Glutamatergic neuron (in vitro differentiated cells): Measurements from ENCODE around the gene MYL11. TPM values are rescaled to one million over a fixed set of nuclear protein-coding genes. Genes with fewer than 3 reads are reported as not detected.
A peak's percentile ranks its signal among the peaks of the same experiment; 100 is the strongest.

Experiments used
- DNase-seq: peaks from one replicate; pipeline ENCODE4 v3.0.0; 2022
- H3K27ac Mint-ChIP-seq: one replicate; pipeline ENCODE4 v1.8.0; 2020; ENCODE audit warnings: mild to moderate bottlenecking, mixed read lengths, inconsistent platforms; ENCODE audit not compliant: unreplicated experiment
- H3K27me3 Mint-ChIP-seq: one replicate; pipeline ENCODE4 v1.8.0; 2020; ENCODE audit warnings: mild to moderate bottlenecking, moderate library complexity, mixed read lengths, inconsistent platforms; ENCODE audit not compliant: unreplicated experiment
- H3K36me3 Mint-ChIP-seq: one replicate; pipeline ENCODE4 v1.8.0; 2020; ENCODE audit warnings: mild to moderate bottlenecking, mixed read lengths, inconsistent platforms; ENCODE audit not compliant: unreplicated experiment
- H3K4me1 Mint-ChIP-seq: one replicate; pipeline ENCODE4 v1.8.0; 2020; ENCODE audit warnings: mild to moderate bottlenecking, low read depth, mixed read lengths, inconsistent platforms; ENCODE audit not compliant: unreplicated experiment
- H3K4me3 Mint-ChIP-seq: one replicate; pipeline ENCODE4 v1.8.0; 2020; ENCODE audit warnings: mild to moderate bottlenecking, mixed read lengths, inconsistent platforms; ENCODE audit not compliant: unreplicated experiment
- H3K9me3 Mint-ChIP-seq: one replicate; pipeline ENCODE4 v1.8.0; 2020; ENCODE audit warnings: mild to moderate bottlenecking, moderate library complexity, mixed read lengths, inconsistent platforms; ENCODE audit not compliant: unreplicated experiment
- total RNA-seq: library from RNA; stranded (reverse); fragmentation: NEBNext Ultra II Directional; extraction: Animal tissue kit (Norgen Biotek cat#: 25700); gene quantifications from one replicate; pipeline ENCODE4 v1.2.1, GENCODE V29; 2021; ENCODE audit not compliant: unreplicated experiment
- TF ChIP-seq, protein P1 (sequence below): fragments of 200-600 bp; sonication (generic); IDR thresholded peaks from one replicate; pipeline ENCODE4 v1.5.0; 2021; ENCODE audit not compliant: partially characterized antibody, unreplicated experiment

The MYL11 gene
- total RNA-seq, 1 donor from 2014 or later, result not detected

DNA sequence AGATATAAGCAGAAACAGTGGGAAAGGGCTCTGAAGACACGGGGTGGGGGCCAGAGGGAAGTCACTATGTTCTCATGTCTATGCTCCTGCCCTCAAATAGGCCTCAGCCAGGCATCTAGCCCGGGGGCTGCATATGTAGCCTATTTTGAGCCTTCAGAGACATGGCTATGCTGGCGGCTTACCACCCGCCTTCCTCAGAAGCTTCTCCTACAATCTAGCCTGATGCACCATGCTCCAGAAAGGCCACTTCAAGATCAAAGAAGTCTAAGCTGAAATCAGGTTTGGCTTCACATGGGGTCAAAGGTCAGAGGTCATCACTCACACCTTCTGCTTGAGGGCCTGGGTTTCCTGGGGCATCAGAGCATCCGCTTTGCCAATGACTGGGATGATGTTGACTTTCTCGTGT lies 6.2 kb downstream of the MYL11 start:
- no peak for DNase-seq
- peaks cover 8% of the 10 kb centered on the region for H3K4me1 Mint-ChIP-seq
- no peak overlapping the region for H3K27ac Mint-ChIP-seq
- peaks cover 4% of the 10 kb centered on the region for H3K36me3 Mint-ChIP-seq
- H3K4me3 Mint-ChIP-seq, result peak overlapping the region; percentile 46
- peaks cover 7% of the 10 kb centered on the region for H3K9me3 Mint-ChIP-seq
- TF ChIP-seq, protein P1, sequence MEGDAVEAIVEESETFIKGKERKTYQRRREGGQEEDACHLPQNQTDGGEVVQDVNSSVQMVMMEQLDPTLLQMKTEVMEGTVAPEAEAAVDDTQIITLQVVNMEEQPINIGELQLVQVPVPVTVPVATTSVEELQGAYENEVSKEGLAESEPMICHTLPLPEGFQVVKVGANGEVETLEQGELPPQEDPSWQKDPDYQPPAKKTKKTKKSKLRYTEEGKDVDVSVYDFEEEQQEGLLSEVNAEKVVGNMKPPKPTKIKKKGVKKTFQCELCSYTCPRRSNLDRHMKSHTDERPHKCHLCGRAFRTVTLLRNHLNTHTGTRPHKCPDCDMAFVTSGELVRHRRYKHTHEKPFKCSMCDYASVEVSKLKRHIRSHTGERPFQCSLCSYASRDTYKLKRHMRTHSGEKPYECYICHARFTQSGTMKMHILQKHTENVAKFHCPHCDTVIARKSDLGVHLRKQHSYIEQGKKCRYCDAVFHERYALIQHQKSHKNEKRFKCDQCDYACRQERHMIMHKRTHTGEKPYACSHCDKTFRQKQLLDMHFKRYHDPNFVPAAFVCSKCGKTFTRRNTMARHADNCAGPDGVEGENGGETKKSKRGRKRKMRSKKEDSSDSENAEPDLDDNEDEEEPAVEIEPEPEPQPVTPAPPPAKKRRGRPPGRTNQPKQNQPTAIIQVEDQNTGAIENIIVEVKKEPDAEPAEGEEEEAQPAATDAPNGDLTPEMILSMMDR, result no peak
- peaks cover 19% of the 10 kb centered on the region for H3K27me3 Mint-ChIP-seq

DNA sequence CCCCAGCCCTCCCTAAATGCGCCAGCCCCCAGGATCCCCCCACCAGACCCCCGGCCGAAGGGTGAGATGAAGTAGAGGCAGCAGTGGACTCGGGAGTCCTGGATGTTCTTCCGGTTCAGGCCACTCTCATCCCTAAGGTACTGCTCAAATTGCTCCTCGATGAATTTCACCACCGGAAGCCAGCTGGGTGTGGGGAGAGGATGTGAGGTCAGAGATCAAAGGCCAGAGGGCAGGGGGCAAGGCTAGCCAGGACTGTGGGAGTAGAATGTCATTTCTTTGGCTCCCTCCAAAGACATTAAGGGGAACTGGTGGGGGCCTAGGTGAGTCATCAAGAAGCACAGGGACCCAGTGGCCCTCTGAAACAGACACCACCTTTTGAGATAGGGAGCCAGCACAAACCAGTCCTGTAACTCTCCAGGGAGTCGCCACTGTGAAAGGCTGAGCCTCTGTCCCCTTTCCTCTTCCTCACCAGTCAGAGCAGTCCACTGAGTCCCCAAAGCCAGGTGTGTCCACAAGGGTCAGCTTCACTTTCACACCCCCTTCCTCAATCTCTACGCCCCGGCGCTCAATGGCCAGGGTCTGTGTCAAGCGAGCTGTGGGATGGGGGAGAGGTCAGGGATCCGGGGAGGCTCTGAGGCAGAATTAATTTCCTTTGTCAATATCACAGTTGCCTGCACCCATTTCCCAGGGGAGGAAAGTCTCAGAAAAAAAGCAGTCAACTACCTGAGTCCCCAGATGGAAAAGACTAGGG lies 6.9 kb downstream of the MYL11 start:
- peaks cover 8% of the 10 kb centered on the region for H3K4me1 Mint-ChIP-seq
- no peak overlapping the region for H3K4me3 Mint-ChIP-seq
- peaks cover 7% of the 10 kb centered on the region for H3K9me3 Mint-ChIP-seq
- no peak overlapping the region for H3K27ac Mint-ChIP-seq
- peaks cover 19% of the 10 kb centered on the region for H3K27me3 Mint-ChIP-seq
- DNase-seq, result no peak
- TF ChIP-seq, protein P1, result no peak
- peaks cover 4% of the 10 kb centered on the region for H3K36me3 Mint-ChIP-seq

DNA sequence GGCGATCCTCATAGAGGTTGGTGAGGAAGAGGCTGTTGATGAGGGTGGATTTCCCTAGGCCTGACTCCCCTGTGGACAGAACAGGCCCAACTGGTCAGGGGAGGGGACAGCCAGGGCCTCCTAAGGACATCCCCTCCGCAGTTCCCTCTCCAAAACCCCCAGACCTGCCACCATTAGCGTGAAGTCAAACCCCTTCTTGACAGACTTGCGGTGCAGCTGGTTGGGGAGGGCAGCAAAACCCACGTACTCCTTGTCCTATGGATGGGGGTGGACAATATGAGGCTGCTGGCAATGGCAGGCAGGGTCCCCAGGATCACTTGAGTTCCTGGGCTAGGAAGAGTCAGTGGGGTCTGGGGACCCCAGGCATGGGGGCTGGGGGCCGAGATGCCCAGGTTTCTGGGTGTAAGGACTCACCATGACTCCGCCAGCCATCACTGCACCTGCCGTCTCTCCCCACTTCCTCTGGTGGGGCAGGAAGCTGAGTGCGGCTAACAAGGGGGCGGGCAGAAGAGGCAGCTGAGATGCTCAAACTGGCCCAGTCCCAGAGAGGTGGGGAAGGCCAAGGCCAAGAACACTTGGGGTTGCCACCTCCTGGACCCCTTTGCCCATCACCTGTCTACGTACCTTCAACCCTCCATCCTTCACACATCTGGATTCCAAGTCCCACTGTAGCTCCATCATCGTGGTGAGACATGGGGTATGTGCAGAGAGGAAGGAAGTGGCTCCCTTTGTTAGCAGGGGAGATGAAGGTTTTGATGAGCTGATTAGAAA lies 7.7 kb downstream of the MYL11 start, which contains the start of gene SEPTIN1:
Gene SEPTIN1 (minus strand): TSS at position 451 of the 771 bp plus-strand sequence. CDS start 19 bp downstream, at position 432.
- Mint-ChIP-seq H3K9me3 (peaks cover 5% of the 10 kb centered on the region), H3K27ac (no peak within 1 kb of the TSS), H3K27me3 (peaks cover 15% of the 10 kb centered on the region), H3K4me3 (no peak within 1 kb of the TSS), H3K36me3 (peaks cover 4% of the 10 kb centered on the region), H3K4me1 (peaks cover 5% of the 10 kb centered on the region)
- TF ChIP-seq, protein P1, result no peak
- no peak for DNase-seq

DNA sequence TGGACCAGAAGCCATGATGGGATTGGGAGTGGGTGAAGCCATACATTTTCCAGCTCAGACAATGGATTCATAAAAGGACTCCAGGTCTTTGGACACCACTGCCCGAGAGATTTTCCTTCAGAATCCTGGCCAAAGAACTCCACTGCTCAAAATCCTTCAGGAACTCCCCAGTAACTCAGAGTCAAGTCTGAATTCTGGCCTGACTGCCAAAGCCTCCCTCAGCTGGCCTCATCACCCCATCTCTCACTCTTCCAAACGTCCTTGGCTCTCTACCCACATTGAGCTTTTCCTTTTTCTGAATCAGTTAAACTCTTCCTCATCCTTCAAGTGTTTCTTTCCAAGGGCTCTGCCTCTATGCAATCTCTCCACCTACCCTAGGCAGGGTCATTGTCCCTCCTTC lies 8.9 kb downstream of the MYL11 start:
- peaks cover 6% of the 10 kb centered on the region for H3K27me3 Mint-ChIP-seq
- peaks cover 3% of the 10 kb centered on the region for H3K4me1 Mint-ChIP-seq

More for the DNA sequence above, 8.9 kb downstream of the MYL11 start:
- Mint-ChIP-seq H3K4me3 (no peak overlapping the region), H3K9me3 (peaks cover 4% of the 10 kb centered on the region), H3K36me3 (peaks cover 4% of the 10 kb centered on the region), H3K27ac (no peak overlapping the region)
- TF ChIP-seq, protein P1, result no peak
- no peak for DNase-seq
